Ovary (tissue), 9 donors: ENCODE results near the gene TEN1. TPM values are rescaled to one million over a fixed set of nuclear protein-coding genes. Genes with fewer than 3 reads are reported as not detected.

Source experiments
- DNase-seq, 5 donors: peaks; one replicate each; pipeline ENCODE4 v3.0.0-alpha.2; 2019 to 2020
- H3K27ac ChIP-seq, 2 donors: fragments of 200-600 bp; one replicate each; pipeline versions ENCODE4 v1.5.1 to v1.8.0; 2019 to 2022
- H3K27me3 ChIP-seq: fragments of 200-600 bp; one replicate; pipeline ENCODE4 v1.8.0; 2022
- H3K36me3 ChIP-seq: fragments of 200-600 bp; sonication (generic); one replicate; pipeline ENCODE4 v1.5.1; 2019
- H3K4me1 ChIP-seq: one replicate; pipeline ENCODE4 v1.8.1; 2013; ENCODE audit warnings: mild to moderate bottlenecking, moderate library complexity; ENCODE audit not compliant: insufficient read depth
- H3K4me3 ChIP-seq: fragments of 200-600 bp; sonication (generic); one replicate; pipeline ENCODE4 v1.5.1; 2017
- H3K9me3 ChIP-seq, 2 donors: fragments of 200-600 bp in 1 of 2; sonication (generic) in 1 of 2; one replicate each; pipeline versions ENCODE4 v1.5.1 to v1.8.1; 2013 to 2019; ENCODE audit warnings: mild to moderate bottlenecking in 1 of 2, moderate library complexity in 1 of 2
- EP300 ChIP-seq: sonication (generic); formaldehyde crosslinking; IDR thresholded peaks from one replicate; pipeline ENCODE4 v1.6.1; 2017; ENCODE audit warnings: antibody characterized with exemption
- POLR2A ChIP-seq: fragments of 450-650 bp; IDR thresholded peaks from one replicate; pipeline ENCODE4 v1.6.1; 2017; ENCODE audit warnings: antibody characterized with exemption, mild to moderate bottlenecking, moderate library complexity
- WGBS, 3 donors: extraction: QIAGEN DNeasy Blood & Tissue Kit in 1 of 3; methylation state at CpG; one replicate each; pipeline versions ENCODE4 v1.1.5 to v1.1.7; 2013 to 2017; 5-methylcytosine and 5-hydroxymethylcytosine counted together
- intact Hi-C, 4 donors: fragments of 100-400 bp; cut with DNase I; formaldehyde crosslinking; loops; one replicate each; pipeline versions ENCODE4 v1.11.0 to v1.15.1; 2022 to 2023
- polyA plus RNA-seq, 2 donors: library from polyadenylated mRNA; stranded (reverse); fragments of 200-250 nt in 1 of 2; fragments of 350-450 nt in 1 of 2; fragmentation: Illumina TruSeq in 1 of 2; extraction: RNeasy Lipid Tissue Mini Kit (QIAGEN cat#74804) in 1 of 2; gene quantifications; one replicate each; pipeline ENCODE4 v1.2.3, GENCODE V29; 2013 to 2014
- total RNA-seq, 7 donors: library from RNA; depleted of rRNA in 2 of 7; stranded (reverse); fragments of >200 nt in 2 of 7; fragmentation: NEBNext Ultra II Directional in 3 of 7; extraction: Animal tissue kit (Norgen Biotek cat#: 25700) in 3 of 7; gene quantifications; one replicate each; pipeline versions ENCODE4 v1.1.0 to v1.2.4, GENCODE V29; 2016 to 2023
- TF ChIP-seq, protein P1 (sequence below), 3 donors: fragments of 450-650 bp in 2 of 3; fragments of 200-600 bp in 1 of 3; IDR thresholded peaks; one replicate each; pipeline versions ENCODE4 v1.5.1 to v1.8.0; 2016 to 2022; ENCODE audit warnings: antibody characterized with exemption in 3 of 3, mild to moderate bottlenecking in 1 of 3
- donor health status: DM: no; HTN: no; CAD: no; lungs with moderate emphysema.
- donor health status: DM: no; HTN: no; CAD: no.
- donor health status: Bipolar disorder and iron deficiency.
- donor health status: DM: yes; HTN: yes; CAD: no.
- donor health status: DM: no; HTN: no; CAD: no.
- donor health status: DM: yes; HTN: yes; CAD: no.

The TEN1 gene
- total and polyA plus RNA-seq, 9 donors, result 6.1 to 18.1 (median 10.5) TPM

DNA sequence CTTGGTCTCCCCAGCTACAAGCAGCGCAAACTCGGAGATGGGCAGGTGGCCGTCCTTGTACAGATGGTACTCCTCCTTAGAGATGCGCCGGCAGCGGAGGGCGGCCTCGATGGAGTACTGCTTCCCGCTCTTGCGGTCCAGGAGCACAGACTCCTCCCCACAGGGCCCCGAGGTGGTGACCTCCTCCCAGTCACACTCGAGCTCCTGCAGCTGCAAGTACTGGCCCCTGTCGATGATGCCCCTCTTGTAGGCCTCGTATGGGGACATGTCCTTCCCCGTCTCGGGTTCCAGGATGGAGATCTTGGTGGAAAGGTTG is 28.8 kb downstream of the TEN1 start:
- TF ChIP-seq, protein P1, sequence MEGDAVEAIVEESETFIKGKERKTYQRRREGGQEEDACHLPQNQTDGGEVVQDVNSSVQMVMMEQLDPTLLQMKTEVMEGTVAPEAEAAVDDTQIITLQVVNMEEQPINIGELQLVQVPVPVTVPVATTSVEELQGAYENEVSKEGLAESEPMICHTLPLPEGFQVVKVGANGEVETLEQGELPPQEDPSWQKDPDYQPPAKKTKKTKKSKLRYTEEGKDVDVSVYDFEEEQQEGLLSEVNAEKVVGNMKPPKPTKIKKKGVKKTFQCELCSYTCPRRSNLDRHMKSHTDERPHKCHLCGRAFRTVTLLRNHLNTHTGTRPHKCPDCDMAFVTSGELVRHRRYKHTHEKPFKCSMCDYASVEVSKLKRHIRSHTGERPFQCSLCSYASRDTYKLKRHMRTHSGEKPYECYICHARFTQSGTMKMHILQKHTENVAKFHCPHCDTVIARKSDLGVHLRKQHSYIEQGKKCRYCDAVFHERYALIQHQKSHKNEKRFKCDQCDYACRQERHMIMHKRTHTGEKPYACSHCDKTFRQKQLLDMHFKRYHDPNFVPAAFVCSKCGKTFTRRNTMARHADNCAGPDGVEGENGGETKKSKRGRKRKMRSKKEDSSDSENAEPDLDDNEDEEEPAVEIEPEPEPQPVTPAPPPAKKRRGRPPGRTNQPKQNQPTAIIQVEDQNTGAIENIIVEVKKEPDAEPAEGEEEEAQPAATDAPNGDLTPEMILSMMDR (IDR thresholded peaks at IDR 0.05), result no peak
- no peak for TF ChIP-seq EP300
- TF ChIP-seq POLR2A, result no peak
- Histone ChIP-seq H3K4me1 (peaks cover 15% of the 10 kb centered on the region), H3K4me3 (no peak overlapping the region), H3K27ac (no peak overlapping the region), H3K36me3 (no peaks in the 10 kb centered on the region), H3K9me3 (no peaks in the 10 kb centered on the region), H3K27me3 (no peaks in the 10 kb centered on the region)
- intact Hi-C loops, result loop anchor here in 2 of 4 donors (2.0 to 5.0 kb wide), 2 partner anchors 101 to 106 kb away; partner anchors contain the start of gene MRPL38 (in 1 of the 2)
- no peak for DNase-seq
- WGBS, 3 donors, result 87 to 91% (median 88%) methylated on average over 14 to 16 of the region's 16 CpGs

DNA sequence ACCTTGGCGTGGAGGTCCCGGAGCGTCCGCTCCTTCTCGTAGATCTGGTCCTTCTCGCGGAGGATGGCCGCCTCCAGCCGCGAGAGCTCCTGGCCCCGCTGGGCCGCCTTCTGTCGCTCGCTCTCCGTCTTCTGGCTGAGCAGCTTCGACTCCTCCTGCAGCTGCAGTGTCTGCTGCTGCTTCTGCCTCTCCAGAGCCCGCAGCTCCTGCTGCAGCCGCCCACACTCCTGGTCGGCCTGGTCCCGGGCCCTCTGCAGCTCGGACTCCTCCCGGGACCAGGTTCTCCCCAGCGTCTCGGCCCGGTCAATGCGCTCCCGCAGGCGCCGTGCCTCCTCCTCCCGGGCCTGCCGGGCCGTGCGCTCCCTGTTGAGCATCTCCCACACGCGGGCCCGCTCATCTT is 29.2 kb downstream of the TEN1 start:
- Histone ChIP-seq H3K4me1 (peaks cover 15% of the 10 kb centered on the region), H3K4me3 (no peak overlapping the region), H3K27me3 (no peaks in the 10 kb centered on the region), H3K9me3 (no peaks in the 10 kb centered on the region), H3K36me3 (no peaks in the 10 kb centered on the region), H3K27ac (no peak overlapping the region)
- TF ChIP-seq POLR2A (no peak), EP300 (no peak)
- TF ChIP-seq, protein P1 (IDR thresholded peaks at IDR 0.05), result no peak
- no peak for DNase-seq
- intact Hi-C loops, result loop anchor here in 1 of 4 donors (5.0 kb wide), 1 partner anchor 106 kb away; the partner anchor contains the start of gene MRPL38
- WGBS, 3 donors, result 93 to 94% (median 94%) methylated on average over 36 of the region's 36 CpGs

DNA sequence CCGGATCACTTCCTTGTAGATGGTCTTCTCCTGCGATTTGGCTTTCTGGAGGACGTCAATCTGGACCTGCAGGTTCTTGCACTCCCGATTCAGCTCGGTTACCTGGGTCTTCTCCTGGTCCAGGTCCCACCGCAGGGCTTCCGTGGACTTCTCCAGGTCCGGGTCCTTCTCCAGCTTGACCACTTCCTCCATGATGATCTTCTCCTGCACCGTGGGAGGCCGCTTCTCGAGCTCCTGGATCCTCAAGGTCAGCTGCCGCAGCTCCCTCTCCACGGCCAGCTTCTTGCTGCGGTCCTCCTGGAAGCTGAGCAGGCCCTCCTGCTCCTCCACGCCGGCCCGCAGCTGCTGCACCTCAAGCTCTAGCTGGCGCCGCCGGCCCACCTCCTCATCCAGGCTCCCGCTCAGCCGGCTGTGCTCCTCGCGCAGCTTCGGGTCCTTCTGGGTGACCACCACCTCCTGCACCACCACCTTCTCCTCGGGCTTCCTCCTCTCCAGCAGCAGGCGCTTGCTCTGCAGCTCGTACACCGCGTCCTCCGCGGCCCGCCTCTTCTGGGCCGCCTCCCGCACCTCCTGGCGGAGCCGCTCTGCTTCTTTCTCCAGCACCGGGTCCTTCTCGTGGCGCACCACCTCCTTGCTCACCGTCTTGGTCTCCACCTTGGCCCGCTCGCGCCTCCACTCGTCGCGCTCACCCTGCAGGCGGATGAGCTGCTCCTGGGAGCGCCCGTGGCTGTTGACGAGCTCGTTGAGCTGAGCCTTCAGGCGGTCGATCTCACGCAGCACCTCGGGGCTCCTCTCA is 29.8 kb downstream of the TEN1 start:
- intact Hi-C loops, result loop anchor here in 1 of 4 donors (5.0 kb wide), 1 partner anchor 107 kb away; the partner anchor contains the start of gene MRPL38

DNA sequence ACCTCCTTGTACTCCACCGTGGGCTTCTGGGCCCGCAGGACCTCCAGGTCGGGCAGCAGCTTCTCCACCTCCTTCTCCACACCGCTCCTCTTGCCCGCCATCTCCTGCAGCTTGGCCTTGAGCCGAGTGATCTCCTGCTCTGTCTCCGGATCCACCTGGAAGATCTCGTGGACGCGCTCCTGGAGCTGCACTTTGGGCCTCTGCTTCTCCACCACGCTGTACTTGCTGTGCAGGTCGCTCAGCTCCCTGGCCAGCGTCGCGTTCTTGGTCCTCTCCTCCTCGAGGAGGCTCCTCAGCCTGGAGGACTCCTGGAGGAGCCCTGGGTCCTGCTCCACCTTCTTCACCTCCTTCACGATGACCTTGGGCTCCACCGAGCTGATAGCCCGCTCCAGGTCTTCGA is 30.4 kb downstream of the TEN1 start:
- no peak for TF ChIP-seq POLR2A
- WGBS, 3 donors, result 87 to 93% (median 88%) methylated on average over 20 of the region's 20 CpGs
- Histone ChIP-seq H3K27me3 (no peaks in the 10 kb centered on the region), H3K9me3 (no peaks in the 10 kb centered on the region), H3K4me3 (no peak overlapping the region), H3K4me1 (peaks cover 11% of the 10 kb centered on the region), H3K36me3 (no peaks in the 10 kb centered on the region), H3K27ac (no peak overlapping the region)
- DNase-seq, result no peak
- intact Hi-C loops, result loop anchor here in 1 of 4 donors (5.0 kb wide), 1 partner anchor 107 kb away; the partner anchor contains the start of gene MRPL38

More for the DNA sequence above, 29.8 kb downstream of the TEN1 start:
- H3K27me3 ChIP-seq, result no peaks in the 10 kb centered on the region
- H3K36me3 ChIP-seq, result no peaks in the 10 kb centered on the region
- H3K27ac ChIP-seq, result no peak overlapping the region
- WGBS, 3 donors, result 79 to 91% (median 85%) methylated on average over 56 of the region's 56 CpGs
- no peak for DNase-seq
- TF ChIP-seq EP300, result no peak
- TF ChIP-seq, protein P1 (IDR thresholded peaks at IDR 0.05), result no peak
- TF ChIP-seq POLR2A, result no peak
- H3K4me1 ChIP-seq, result peaks cover 15% of the 10 kb centered on the region
- H3K4me3 ChIP-seq, result no peak overlapping the region
- H3K9me3 ChIP-seq, result no peaks in the 10 kb centered on the region
